Right forelimb (tissue), 1 donor: ENCODE results near the gene GLI3.

Source experiments
- DNase-seq: peaks from one replicate; pipeline ENCODE4 v3.0.0-alpha.2; 2018

GLI3 gene

DNA sequence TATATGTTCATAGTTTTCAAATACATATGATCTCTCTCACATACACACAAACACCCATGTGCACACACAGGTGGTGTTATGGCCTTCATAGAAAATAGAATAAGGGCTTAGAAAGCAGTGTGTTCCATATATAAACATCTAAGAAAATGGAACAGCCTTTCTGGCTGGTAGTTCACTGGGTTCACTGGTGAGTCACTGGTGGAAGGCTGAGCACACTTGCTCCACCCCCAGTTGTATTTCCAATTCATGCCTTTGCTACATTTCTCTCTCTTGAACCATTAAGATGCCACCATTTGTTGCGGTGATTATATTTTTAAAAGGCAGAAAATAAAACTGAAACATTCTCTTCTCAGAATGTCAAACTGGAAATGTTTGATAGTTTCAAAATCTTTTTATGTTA is 252.1 kb downstream of the GLI3 start:
- no peak for DNase-seq

GRCh38 chr7:41981046-41982040 is 255.7 kb downstream of the GLI3 start:
- no peak for DNase-seq

DNA sequence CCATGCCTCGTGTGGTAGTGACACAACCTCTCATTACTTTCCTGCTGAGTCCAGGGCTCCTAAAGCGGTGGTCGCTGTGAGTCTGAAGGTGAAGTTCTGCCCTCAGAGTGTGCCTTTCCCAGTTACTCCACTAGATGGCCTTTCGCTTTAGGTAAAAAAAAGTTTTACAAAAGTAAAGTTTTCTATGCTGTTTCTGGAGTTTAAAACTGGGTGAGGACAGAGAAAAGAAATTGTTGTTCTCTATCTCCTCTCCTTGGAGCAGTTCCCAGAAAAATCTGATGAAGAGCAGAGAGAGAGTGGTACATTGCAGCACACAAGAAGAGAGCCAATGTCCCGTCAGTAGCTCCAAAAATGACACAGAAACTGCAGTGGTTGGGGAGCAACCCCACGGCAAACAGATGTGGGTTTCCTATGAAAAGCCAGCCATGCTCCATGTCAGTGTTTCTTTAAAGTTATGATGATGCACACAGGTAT is 257.1 kb downstream of the GLI3 start:
- no peak for DNase-seq

DNA sequence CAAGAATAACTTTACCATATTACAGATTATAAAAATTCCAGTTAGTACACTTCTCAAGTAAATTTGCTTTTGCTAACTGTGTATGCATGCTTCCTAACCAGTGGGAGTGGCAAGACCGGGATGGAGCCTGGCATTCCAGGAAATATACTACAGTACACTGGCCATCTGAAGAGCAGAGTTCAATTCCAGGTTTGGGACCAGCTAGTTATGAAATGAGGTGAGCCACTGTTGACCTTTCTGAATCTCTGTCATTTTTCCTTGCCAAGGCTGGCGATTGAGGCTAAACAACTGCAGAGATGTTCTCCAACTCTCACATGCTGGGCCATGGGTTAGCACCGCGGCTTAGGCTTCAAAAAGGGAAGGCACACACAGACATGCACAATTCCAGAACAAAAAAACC is 258.2 kb downstream of the GLI3 start:
- no peak for DNase-seq

DNA sequence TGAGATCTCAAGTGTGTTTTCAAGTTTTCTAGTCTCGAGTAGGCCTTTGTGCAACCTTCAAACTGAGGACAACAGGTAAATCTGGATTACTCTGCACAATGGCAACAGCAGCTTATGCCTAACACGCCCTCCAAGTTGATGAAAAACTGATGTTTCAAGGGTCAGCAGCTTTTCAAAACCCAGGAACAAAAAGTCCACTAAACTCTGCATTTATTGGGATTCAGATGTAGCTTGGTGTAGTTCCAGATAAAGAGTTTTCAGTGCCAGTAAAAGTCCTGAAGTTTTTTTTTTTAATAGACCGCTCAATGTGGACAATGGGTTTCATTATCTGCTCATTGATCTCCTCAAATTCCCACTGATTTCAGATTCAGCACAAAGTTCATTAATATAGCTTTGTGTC is 259.3 kb downstream of the GLI3 start:
- DNase-seq = no peak

DNA sequence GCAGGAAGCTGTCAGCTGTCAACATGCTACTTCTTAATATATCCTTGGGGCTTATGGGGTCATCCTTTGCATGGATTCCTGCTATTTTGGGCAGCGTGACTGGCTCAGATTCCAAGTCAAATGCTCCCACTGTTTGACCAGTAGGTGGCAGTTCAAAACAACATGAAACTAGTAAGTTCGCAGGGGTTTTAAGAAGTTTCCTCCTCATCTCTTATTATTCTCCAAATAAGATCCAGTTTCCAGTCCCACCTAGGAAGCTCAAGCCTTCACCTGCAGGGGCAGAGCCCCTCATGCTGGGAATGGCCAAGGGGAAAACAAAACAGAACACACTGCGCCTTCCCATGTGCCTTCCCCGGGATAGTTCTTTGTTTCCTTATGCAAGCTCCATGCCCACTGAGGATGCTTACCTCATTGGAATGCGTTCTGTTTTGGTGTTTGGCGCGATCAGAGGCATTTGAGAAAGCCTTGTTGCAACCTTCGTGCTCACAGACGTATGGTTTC is 259.8 kb downstream of the GLI3 start:
- no peak for DNase-seq

- DNase-seq = no peak
Measured at GRCh38 chr7:41976411-41976810, 260.6 kb downstream of the GLI3 start.

- DNase-seq = no peak
Measured at GRCh38 chr7:41975849-41976248, 261.2 kb downstream of the GLI3 start.

DNA sequence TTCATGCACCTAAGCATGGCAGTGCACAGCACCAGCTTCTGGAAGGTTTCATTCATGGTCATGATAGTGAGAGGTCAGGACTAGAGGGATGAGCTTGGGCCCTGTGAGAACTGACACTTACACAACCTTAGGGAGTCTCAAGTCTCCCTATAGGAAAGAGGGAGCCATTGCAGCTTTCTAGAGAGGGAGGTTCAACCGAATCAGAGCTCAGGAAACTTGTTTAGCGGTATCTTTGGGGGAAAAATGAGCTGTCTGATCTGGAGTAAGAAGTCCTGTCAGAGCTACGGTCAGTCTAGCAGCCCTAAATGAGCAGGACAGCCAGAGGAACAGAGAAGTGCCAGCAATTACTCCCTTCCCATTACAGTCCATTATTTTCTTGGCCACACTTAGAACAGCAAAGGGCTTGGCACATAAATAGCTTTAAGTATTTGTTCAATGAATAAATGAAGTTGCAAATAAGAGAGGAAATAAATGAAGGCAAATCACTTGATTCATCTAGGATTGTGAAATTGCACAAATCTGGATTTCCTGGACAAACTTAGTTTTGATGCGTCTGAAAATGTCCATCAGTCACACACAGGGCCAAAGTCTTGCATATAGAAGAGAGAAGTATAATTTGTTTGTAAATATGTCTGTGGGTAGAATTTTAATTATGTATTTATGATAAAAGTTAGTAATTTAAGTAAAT is 262.0 kb downstream of the GLI3 start:
- no peak for DNase-seq

GRCh38 chr7:41973202-41973730 is 263.7 kb downstream of the GLI3 start:
- DNase-seq = no peak

- DNase-seq = no peak
Measured at GRCh38 chr7:41972776-41973175, 264.2 kb downstream of the GLI3 start.

DNA sequence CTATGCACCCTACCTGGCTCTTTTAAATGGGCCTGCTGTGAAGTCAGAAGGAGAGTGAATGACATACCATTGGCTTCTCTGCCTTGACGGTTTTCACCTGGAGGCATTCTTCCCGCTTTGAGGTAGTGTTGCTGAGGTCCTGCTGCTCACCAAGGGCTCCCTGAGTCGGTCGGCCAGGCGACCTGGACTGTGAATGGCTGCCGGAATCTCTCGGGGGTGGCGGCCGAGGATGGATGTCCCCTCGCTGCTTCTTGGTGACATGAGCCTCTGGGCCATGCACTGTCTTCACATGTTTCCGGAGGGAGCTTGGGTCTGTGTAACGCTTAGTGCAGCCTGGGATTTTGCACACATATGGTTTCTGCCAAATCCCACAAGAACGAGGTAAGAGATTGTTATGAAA is 264.7 kb downstream of the GLI3 start:
- no peak for DNase-seq

- DNase-seq = no peak
Measured at GRCh38 chr7:41971640-41972187, 265.3 kb downstream of the GLI3 start.

GRCh38 chr7:41970941-41971340 is 266.1 kb downstream of the GLI3 start:
- no peak for DNase-seq

- no peak for DNase-seq
Measured at GRCh38 chr7:41969561-41970105, 267.4 kb downstream of the GLI3 start.

GRCh38 chr7:41967156-41967555 is 269.9 kb downstream of the GLI3 start:
- DNase-seq = no peak

GRCh38 chr7:41965951-41966505 is 271.0 kb downstream of the GLI3 start:
- no peak for DNase-seq

DNA sequence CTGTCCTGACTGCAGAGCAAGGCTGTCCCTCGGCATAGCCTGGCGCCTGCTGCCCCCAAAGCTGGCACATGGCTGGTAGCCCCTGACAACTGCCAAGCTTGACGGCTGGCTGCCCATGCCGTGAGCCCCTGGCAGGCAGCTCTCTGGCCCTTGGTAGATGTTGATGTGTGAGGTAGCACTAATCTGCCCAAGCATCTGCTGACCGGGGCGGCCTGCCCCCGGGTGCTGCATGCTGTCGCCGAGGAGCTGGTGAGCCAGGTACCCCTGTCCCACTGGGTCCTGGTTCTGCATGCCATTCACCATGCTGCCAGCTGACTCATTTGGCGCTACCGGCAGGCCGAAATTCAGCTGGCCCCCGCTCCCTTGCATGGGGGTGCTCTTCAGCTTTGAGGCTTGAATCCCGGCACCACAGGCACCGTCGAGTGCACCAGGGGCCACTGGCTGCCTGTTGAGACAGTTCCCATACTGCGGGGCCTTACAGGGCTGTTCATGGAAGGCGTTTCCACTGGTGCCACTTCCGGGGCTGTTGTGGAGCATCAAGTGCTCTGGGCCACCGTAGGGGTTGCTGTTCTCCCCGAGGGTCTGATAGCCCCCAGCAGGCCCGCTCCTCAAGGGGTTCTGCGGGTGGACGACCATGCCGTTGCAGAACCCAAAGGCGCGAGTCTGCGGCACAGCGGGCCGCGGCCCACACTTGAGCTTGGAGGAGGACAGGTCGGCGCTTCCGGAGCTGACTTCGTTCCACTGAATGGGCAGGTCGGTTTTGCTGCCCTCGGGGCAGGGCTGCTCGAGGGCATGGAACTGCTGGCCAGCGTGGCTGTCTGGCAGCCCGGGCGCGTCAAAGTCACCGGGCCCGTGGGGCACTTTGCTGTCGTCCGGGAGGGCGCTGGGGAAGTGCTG is 271.9 kb downstream of the GLI3 start:
- no peak for DNase-seq

- DNase-seq = no peak
Measured at GRCh38 chr7:41964183-41964753, 272.7 kb downstream of the GLI3 start.

- no peak for DNase-seq
Measured at GRCh38 chr7:41956705-41957104, 280.3 kb downstream of the GLI3 start.
